WTC11 (cell line): ENCODE data around the gene FOXK1. TPM values are rescaled to one million over a fixed set of nuclear protein-coding genes. Genes with fewer than 3 reads are reported as not detected.
A peak's percentile ranks its signal among the peaks of the same experiment; 100 is the strongest.

Experiments
- ATAC-seq: fragments of 200-7000 bp; cut with Tn5 transposase; 2 replicates; pipeline ENCODE4 v1.10.0; 2021; ENCODE audit warnings: mild to moderate bottlenecking, moderate library complexity
- CTCF ChIA-PET: fragments of 300-600 bp; sonication (Branson Sonifier 250); formaldehyde crosslinking; loops from one replicate; lab custom pipeline; 2021; ENCODE audit warnings: antibody characterized with exemption; lab: Charles Lee
- POLR2A ChIA-PET: fragments of 350-600 bp; sonication (Branson Sonifier 250); formaldehyde crosslinking; loops from one replicate; lab custom pipeline; 2021; ENCODE audit warnings: antibody characterized with exemption; lab: Charles Lee
- DNase-seq: peaks from one replicate; pipeline ENCODE4 v3.0.0; 2021; ENCODE audit warnings: low spot score
- H3K27ac Mint-ChIP-seq: 2 replicates; pipeline ENCODE4 v1.8.0; 2021; ENCODE audit warnings: mixed read lengths
- H3K27me3 Mint-ChIP-seq: 2 replicates; pipeline ENCODE4 v1.8.0; 2021; ENCODE audit warnings: low read depth, mild to moderate bottlenecking, moderate library complexity, mixed read lengths
- H3K36me3 Mint-ChIP-seq: 2 replicates; pipeline ENCODE4 v1.8.0; 2021; ENCODE audit warnings: mixed read lengths
- H3K4me1 Mint-ChIP-seq: 2 replicates; pipeline ENCODE4 v1.8.0; 2022; ENCODE audit warnings: mixed read lengths
- H3K4me3 Mint-ChIP-seq: 2 replicates; pipeline ENCODE4 v1.8.0; 2021; ENCODE audit warnings: mild to moderate bottlenecking, moderate library complexity, mixed read lengths
- H3K9me3 Mint-ChIP-seq: 2 replicates; pipeline ENCODE4 v1.8.0; 2021; ENCODE audit warnings: mixed read lengths
- AR ChIP-seq: fragments of 250-450 bp; sonication (Bioruptor Pico); IDR thresholded peaks from 2 replicates; pipeline ENCODE4 v1.9.0; 2021; ENCODE audit warnings: mild to moderate bottlenecking
- ARID4B ChIP-seq: sonication (generic); formaldehyde crosslinking; IDR thresholded peaks from 2 replicates; pipeline ENCODE4 v1.8.0; 2023; ENCODE audit warnings: missing genetic modification reagents, mild to moderate bottlenecking, borderline replicate concordance
- ATF1 ChIP-seq: sonication (generic); formaldehyde crosslinking; IDR thresholded peaks from 2 replicates; pipeline ENCODE4 v1.8.1; 2023; ENCODE audit warnings: mild to moderate bottlenecking, moderate library complexity, missing genetic modification reagents
- CBFB ChIP-seq: sonication (generic); formaldehyde crosslinking; IDR thresholded peaks from 2 replicates; pipeline ENCODE4 v1.8.1; 2022; ENCODE audit warnings: mild to moderate bottlenecking, low read depth, missing genetic modification reagents
- CDX4 ChIP-seq: fragments of 250-450 bp; sonication (Bioruptor Pico); IDR thresholded peaks from 2 replicates; pipeline ENCODE4 v1.9.0; 2021; ENCODE audit warnings: moderate library complexity, mild to moderate bottlenecking, inconsistent platforms, borderline replicate concordance
- FOXP4 ChIP-seq: sonication (generic); formaldehyde crosslinking; IDR thresholded peaks from 2 replicates; pipeline ENCODE4 v1.8.0; 2022; ENCODE audit warnings: mild to moderate bottlenecking, missing genetic modification reagents
- IRF1 ChIP-seq: sonication (generic); formaldehyde crosslinking; IDR thresholded peaks from 2 replicates; pipeline ENCODE4 v1.8.0; 2023; ENCODE audit warnings: missing genetic modification reagents
- MAX ChIP-seq: sonication (generic); formaldehyde crosslinking; IDR thresholded peaks from 2 replicates; pipeline ENCODE4 v1.8.0; 2022; ENCODE audit warnings: mild to moderate bottlenecking, missing genetic modification reagents
- MLX ChIP-seq: sonication (generic); formaldehyde crosslinking; IDR thresholded peaks from 2 replicates; pipeline ENCODE4 v1.8.1; 2023; ENCODE audit warnings: mild to moderate bottlenecking, missing genetic modification reagents, moderate library complexity
- MXD4 ChIP-seq: fragments of 250-450 bp; sonication (Bioruptor Pico); IDR thresholded peaks from 2 replicates; pipeline ENCODE4 v1.8.0; 2021; ENCODE audit warnings: mild to moderate bottlenecking, moderate library complexity, borderline replicate concordance
- MYBL2 ChIP-seq: sonication (generic); formaldehyde crosslinking; IDR thresholded peaks from 2 replicates; pipeline ENCODE4 v1.8.1; 2023; ENCODE audit warnings: mild to moderate bottlenecking, moderate library complexity, missing genetic modification reagents
- PRRX2 ChIP-seq: fragments of 250-450 bp; sonication (Bioruptor Pico); IDR thresholded peaks from 2 replicates; pipeline ENCODE4 v1.8.0; 2021; ENCODE audit warnings: mild to moderate bottlenecking
- RORB ChIP-seq: fragments of 250-450 bp; sonication (Bioruptor Pico); IDR thresholded peaks from 2 replicates; pipeline ENCODE4 v1.9.0; 2021; ENCODE audit warnings: mild to moderate bottlenecking
- SMAD4 ChIP-seq: sonication (generic); formaldehyde crosslinking; IDR thresholded peaks from 2 replicates; pipeline ENCODE4 v1.8.0; 2022; ENCODE audit warnings: mild to moderate bottlenecking, missing genetic modification reagents
- TEAD4 ChIP-seq: sonication (generic); formaldehyde crosslinking; IDR thresholded peaks from 2 replicates; pipeline ENCODE4 v1.8.0; 2022; ENCODE audit warnings: mild to moderate bottlenecking, missing genetic modification reagents
- TP53 ChIP-seq: sonication (generic); formaldehyde crosslinking; IDR thresholded peaks from 2 replicates; pipeline ENCODE4 v1.8.1; 2023; ENCODE audit warnings: mild to moderate bottlenecking, missing genetic modification reagents
- ZNF121 ChIP-seq: sonication (generic); formaldehyde crosslinking; IDR thresholded peaks from 2 replicates; pipeline ENCODE4 v1.8.0; 2023; ENCODE audit warnings: missing genetic modification reagents
- ZNF263 ChIP-seq: sonication (generic); formaldehyde crosslinking; IDR thresholded peaks from 2 replicates; pipeline ENCODE4 v1.8.1; 2022; ENCODE audit warnings: low read depth, mild to moderate bottlenecking, moderate library complexity, missing genetic modification reagents
- ZNF512 ChIP-seq: sonication (generic); formaldehyde crosslinking; IDR thresholded peaks from 2 replicates; pipeline ENCODE4 v1.8.1; 2022; ENCODE audit warnings: missing genetic modification reagents, borderline replicate concordance
- total RNA-seq: library from RNA; stranded (reverse); gene quantifications from 3 replicates; pipeline ENCODE4 v1.2.3, GENCODE V29; 2021

Gene FOXK1
- total RNA-seq, 1 experiment from 2014 or later = 21.9 TPM

GRCh38 chr7:4682621-4683042 is 537 bp downstream of the FOXK1 start:
- H3K4me3 Mint-ChIP-seq = peak overlapping the region; percentile 73
- peak; percentile 40 for ATAC-seq
- H3K36me3 Mint-ChIP-seq = no peaks in the 10 kb centered on the region
- POLR2A ChIA-PET = interaction anchor here (1.3 kb wide), 1 partner anchor 41 kb away, joined by 5 read pairs; no protein-coding TSS in a partner anchor
- H3K27ac Mint-ChIP-seq = no peak overlapping the region
- peaks cover 38% of the 10 kb centered on the region for H3K27me3 Mint-ChIP-seq
- peaks cover 3% of the 10 kb centered on the region for H3K9me3 Mint-ChIP-seq
- peak; percentile 36 for DNase-seq
- CTCF ChIA-PET = interaction anchor here (0.6 to 2.1 kb wide), 2 partner anchors 41 to 110 kb away, joined by 5 to 8 read pairs; no protein-coding TSS in a partner anchor
- no peak for TF ChIP-seq MLX (CRISPR knock-in tag)
- TF ChIP-seq ARID4B (CRISPR knock-in tag) = 0 out of 2 replicates have a peak, but pooled peaks have one; percentile 51
- TF ChIP-seq ZNF263 = no peak
- TF ChIP-seq PRRX2 (CRISPR knock-in tag) = no peak
- TF ChIP-seq SMAD4 (CRISPR knock-in tag) = no peak
- no peak for TF ChIP-seq ZNF512
- 0 out of 2 replicates have a peak, but pooled peaks have one; percentile 41 for TF ChIP-seq ZNF121 (CRISPR knock-in tag)
- TF ChIP-seq TP53 (CRISPR knock-in tag) = no peak
- TF ChIP-seq MXD4 (CRISPR knock-in tag) = no peak
- TF ChIP-seq, all 79 proteins: peak for 2
- peaks cover 13% of the 10 kb centered on the region for H3K4me1 Mint-ChIP-seq

- H3K4me3 Mint-ChIP-seq = peak overlapping the region; percentile 73
- DNase-seq (no peak), ATAC-seq (no peak)
- ChIA-PET CTCF (interaction anchor here (0.6 to 1.3 kb wide), 2 partner anchors 23 to 109 kb away, joined by 3 to 5 read pairs; no protein-coding TSS in a partner anchor), POLR2A (interaction anchor here (1.3 kb wide), 1 partner anchor 42 kb away, joined by 5 read pairs; no protein-coding TSS in a partner anchor)
- peaks cover 13% of the 10 kb centered on the region for H3K4me1 Mint-ChIP-seq
- no peaks in the 10 kb centered on the region for H3K36me3 Mint-ChIP-seq
- H3K27me3 Mint-ChIP-seq = peaks cover 34% of the 10 kb centered on the region
- H3K9me3 Mint-ChIP-seq = peaks cover 3% of the 10 kb centered on the region
- H3K27ac Mint-ChIP-seq = no peak overlapping the region
- TF ChIP-seq RORB = no peak
- no peak for TF ChIP-seq MAX
- no peak for TF ChIP-seq ATF1 (CRISPR knock-in tag)
- no peak for TF ChIP-seq TEAD4 (CRISPR knock-in tag)
- no peak for TF ChIP-seq IRF1 (CRISPR knock-in tag)
- TF ChIP-seq CDX4 = no peak
- no peak for TF ChIP-seq AR (CRISPR knock-in tag)
- TF ChIP-seq PRRX2 (CRISPR knock-in tag) = no peak
- TF ChIP-seq FOXP4 (CRISPR knock-in tag) = no peak
- no peak for TF ChIP-seq MYBL2
- TF ChIP-seq CBFB (CRISPR knock-in tag) = no peak
Measured at GRCh38 chr7:4683043-4683883, 1.2 kb downstream of the FOXK1 start.
